Activated naive CD4-positive, alpha-beta T cell treated with anti-CD3 and anti-CD28 coated beads, Interleukin-2, amount 10 ng/mL, durations not matched to agents 7 days and 5 days (primary cell): ENCODE data around the gene CFAP299.

Source experiments
- CTCF ChIA-PET: fragments of 350-600 bp; sonication (Branson Sonifier 250); formaldehyde crosslinking; loops from one replicate; lab custom pipeline; 2021; ENCODE audit warnings: antibody characterized with exemption; lab: Charles Lee
- DNase-seq: peaks from one replicate; pipeline ENCODE4 v3.0.0-alpha.2; 2020
- H3K27ac Mint-ChIP-seq: one replicate; pipeline ENCODE4 v1.8.0; 2021; ENCODE audit warnings: mild to moderate bottlenecking, moderate library complexity, mixed read lengths
- H3K27me3 Mint-ChIP-seq: one replicate; pipeline ENCODE4 v1.8.0; 2021; ENCODE audit warnings: mild to moderate bottlenecking, mixed read lengths
- H3K36me3 Mint-ChIP-seq: one replicate; pipeline ENCODE4 v1.8.0; 2021; ENCODE audit warnings: mixed read lengths
- H3K4me1 Mint-ChIP-seq: one replicate; pipeline ENCODE4 v1.8.0; 2021; ENCODE audit warnings: mixed read lengths
- H3K4me3 Mint-ChIP-seq: one replicate; pipeline ENCODE4 v1.8.0; 2021; ENCODE audit warnings: mild to moderate bottlenecking, moderate library complexity, mixed read lengths
- H3K9me3 Mint-ChIP-seq: one replicate; pipeline ENCODE4 v1.8.0; 2021; ENCODE audit warnings: mixed read lengths

The CFAP299 gene

DNA sequence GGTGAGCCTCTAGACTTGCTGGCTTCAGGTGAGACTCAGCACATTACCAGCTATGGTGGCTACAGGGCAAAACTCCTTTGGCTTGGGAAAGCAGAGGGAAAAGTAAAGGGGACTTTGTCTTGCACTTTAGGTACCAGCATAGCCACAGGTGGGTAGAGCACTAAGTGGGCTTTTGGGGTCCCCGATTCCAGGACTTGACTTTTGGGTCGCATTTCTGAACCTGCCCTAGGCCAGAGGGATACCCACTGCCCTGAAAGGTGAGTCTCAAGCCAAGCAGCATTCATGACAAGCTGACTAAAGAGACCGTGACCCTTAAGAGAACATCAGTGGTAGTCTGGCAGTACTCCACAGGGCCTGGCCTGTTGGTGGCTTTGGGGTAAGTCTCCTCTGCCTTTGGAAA is 224.8 kb downstream of the CFAP299 start:
- H3K36me3 Mint-ChIP-seq = no peaks in the 10 kb centered on the region
- H3K27ac Mint-ChIP-seq = no peak overlapping the region
- H3K9me3 Mint-ChIP-seq = peaks cover 4% of the 10 kb centered on the region
- no peaks in the 10 kb centered on the region for H3K27me3 Mint-ChIP-seq
- no peak overlapping the region for H3K4me3 Mint-ChIP-seq
- no peaks in the 10 kb centered on the region for H3K4me1 Mint-ChIP-seq
- DNase-seq = no peak
- CTCF ChIA-PET = no interaction called here

- Mint-ChIP-seq H3K36me3 (no peaks in the 10 kb centered on the region), H3K4me1 (peaks cover 6% of the 10 kb centered on the region), H3K4me3 (no peak overlapping the region), H3K27me3 (no peaks in the 10 kb centered on the region), H3K27ac (no peak overlapping the region), H3K9me3 (no peaks in the 10 kb centered on the region)
- CTCF ChIA-PET = no interaction called here
- no peak for DNase-seq
Observed at GRCh38 chr4:80566203-80566872, 230.8 kb downstream of the CFAP299 start.

- H3K4me1 Mint-ChIP-seq = peaks cover 6% of the 10 kb centered on the region
- no peak overlapping the region for H3K27ac Mint-ChIP-seq
- H3K9me3 Mint-ChIP-seq = no peaks in the 10 kb centered on the region
- CTCF ChIA-PET = no interaction called here
- H3K27me3 Mint-ChIP-seq = no peaks in the 10 kb centered on the region
- H3K36me3 Mint-ChIP-seq = no peaks in the 10 kb centered on the region
- H3K4me3 Mint-ChIP-seq = no peak overlapping the region
- DNase-seq = no peak
Observed at GRCh38 chr4:80568891-80569290, 233.4 kb downstream of the CFAP299 start.

DNA sequence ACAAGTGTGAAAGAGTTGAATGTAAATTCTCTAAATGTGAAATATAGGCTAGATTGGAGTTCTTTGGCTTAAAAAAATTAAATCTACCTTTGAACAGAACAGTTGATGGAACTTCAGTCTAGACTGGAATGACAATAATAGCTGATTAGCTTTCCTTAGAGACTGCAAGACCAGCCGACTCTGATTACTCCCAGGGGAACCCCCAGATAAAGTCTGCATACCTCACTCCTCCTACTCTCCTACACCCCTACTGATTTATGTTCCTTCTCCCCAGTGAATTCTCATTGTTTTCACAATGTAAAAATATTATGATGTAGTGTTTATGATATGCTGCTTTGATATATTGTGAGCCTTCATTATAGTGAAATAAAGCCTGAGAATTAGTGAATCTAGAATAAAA is 241.3 kb downstream of the CFAP299 start:
- H3K9me3 Mint-ChIP-seq = no peaks in the 10 kb centered on the region
- no peaks in the 10 kb centered on the region for H3K4me1 Mint-ChIP-seq
- no peak for DNase-seq
- CTCF ChIA-PET = no interaction called here
- H3K27me3 Mint-ChIP-seq = no peaks in the 10 kb centered on the region
- no peaks in the 10 kb centered on the region for H3K36me3 Mint-ChIP-seq
- H3K27ac Mint-ChIP-seq = no peak overlapping the region
- H3K4me3 Mint-ChIP-seq = no peak overlapping the region

- Mint-ChIP-seq H3K4me1 (no peaks in the 10 kb centered on the region), H3K36me3 (no peaks in the 10 kb centered on the region), H3K27ac (no peak overlapping the region), H3K27me3 (no peaks in the 10 kb centered on the region), H3K9me3 (no peaks in the 10 kb centered on the region), H3K4me3 (no peak overlapping the region)
- CTCF ChIA-PET = no interaction called here
- DNase-seq = no peak
Observed at GRCh38 chr4:80578001-80578400, 242.5 kb downstream of the CFAP299 start.

DNA sequence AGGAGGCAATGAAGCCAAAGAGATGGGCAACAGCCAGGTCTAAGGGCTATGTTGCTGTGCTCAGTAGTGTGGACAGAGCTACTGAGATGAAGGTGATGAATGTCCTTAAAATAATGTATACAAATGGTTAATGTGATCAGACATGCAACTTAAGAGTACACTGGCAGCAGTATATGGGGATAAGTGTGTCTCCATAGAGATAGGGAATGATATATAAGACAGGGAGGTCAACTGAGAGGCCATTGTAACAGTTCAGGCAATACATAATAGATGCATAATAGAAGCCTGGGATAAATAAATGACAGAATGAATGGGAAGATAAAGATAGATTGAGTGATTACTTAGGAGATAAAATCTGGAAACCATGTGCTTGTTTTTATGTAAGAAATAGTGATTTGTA is 250.0 kb downstream of the CFAP299 start:
- Mint-ChIP-seq H3K4me3 (no peak overlapping the region), H3K27me3 (no peaks in the 10 kb centered on the region), H3K36me3 (no peaks in the 10 kb centered on the region), H3K9me3 (no peaks in the 10 kb centered on the region), H3K4me1 (no peaks in the 10 kb centered on the region), H3K27ac (no peak overlapping the region)
- CTCF ChIA-PET = no interaction called here
- no peak for DNase-seq

DNA sequence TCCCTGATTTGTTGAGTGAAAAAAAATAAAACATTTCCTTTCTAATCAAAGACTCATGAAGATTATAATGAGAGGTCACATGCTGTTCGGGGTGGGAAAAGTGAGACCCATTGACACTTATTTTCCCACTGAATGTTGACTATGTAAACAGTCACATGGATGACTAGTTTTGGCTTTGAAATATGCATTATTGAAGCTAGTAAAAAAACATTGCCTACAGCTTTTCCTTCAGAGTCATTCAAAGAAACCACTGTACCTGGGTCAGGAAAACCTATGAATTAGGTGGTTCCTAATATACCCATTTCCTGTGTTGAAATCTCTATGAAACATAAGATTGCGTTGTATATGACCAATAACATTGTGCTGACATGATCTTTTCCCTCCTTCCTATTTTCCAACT is 251.2 kb downstream of the CFAP299 start:
- Mint-ChIP-seq H3K4me1 (no peaks in the 10 kb centered on the region), H3K9me3 (no peaks in the 10 kb centered on the region), H3K4me3 (no peak overlapping the region), H3K27ac (no peak overlapping the region), H3K27me3 (no peaks in the 10 kb centered on the region), H3K36me3 (no peaks in the 10 kb centered on the region)
- no peak for DNase-seq
- CTCF ChIA-PET = no interaction called here

GRCh38 chr4:80587871-80588385 is 252.4 kb downstream of the CFAP299 start:
- Mint-ChIP-seq H3K36me3 (no peaks in the 10 kb centered on the region), H3K27ac (no peak overlapping the region), H3K4me3 (no peak overlapping the region), H3K27me3 (no peaks in the 10 kb centered on the region), H3K9me3 (no peaks in the 10 kb centered on the region), H3K4me1 (no peaks in the 10 kb centered on the region)
- DNase-seq = no peak
- CTCF ChIA-PET = no interaction called here

DNA sequence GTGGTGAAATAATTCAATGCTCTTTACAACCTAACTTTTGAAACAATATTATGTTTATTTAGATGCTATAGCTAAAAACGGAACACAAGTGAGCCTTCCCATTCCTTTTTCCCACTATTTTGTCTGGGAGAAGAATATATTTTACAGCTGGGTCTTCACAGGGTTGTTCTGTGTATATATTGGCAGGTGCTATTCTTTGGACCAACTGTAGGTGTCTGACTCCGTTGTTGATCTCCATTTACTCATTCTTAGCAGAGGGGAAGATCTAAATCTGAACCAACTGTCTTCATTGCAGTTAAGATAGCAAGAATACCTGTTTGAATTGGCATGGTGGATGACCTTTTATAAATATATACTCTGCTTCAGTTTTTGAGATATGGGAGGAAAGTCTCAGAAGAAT is 257.4 kb downstream of the CFAP299 start:
- DNase-seq = no peak
- no peak overlapping the region for H3K4me3 Mint-ChIP-seq
- H3K4me1 Mint-ChIP-seq = no peaks in the 10 kb centered on the region
- no peaks in the 10 kb centered on the region for H3K36me3 Mint-ChIP-seq
- H3K9me3 Mint-ChIP-seq = no peaks in the 10 kb centered on the region
- H3K27ac Mint-ChIP-seq = no peak overlapping the region
- CTCF ChIA-PET = no interaction called here
- no peaks in the 10 kb centered on the region for H3K27me3 Mint-ChIP-seq

DNA sequence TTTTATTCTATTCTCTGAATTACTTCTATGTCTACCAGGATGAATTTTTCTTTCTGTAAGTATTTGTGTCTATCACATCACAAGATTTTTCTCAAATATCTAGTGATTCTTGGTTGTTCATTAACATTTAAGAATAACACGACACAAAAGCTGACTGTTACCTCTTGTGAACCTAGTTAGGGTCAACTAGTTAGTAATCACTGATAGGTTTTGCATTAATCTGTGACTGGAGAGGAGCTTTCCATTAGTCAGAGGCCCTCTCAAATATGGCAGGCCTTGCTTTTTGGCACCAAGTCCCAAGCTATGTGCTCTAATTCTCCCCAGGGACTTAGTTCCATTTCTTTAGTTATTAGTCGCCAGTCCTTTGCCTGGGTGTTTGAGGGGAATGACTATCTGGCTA is 259.2 kb downstream of the CFAP299 start:
- CTCF ChIA-PET = interaction anchor here (0.8 kb wide), 1 partner anchor 10 kb away, joined by 3 read pairs; no protein-coding TSS in a partner anchor
- no peak overlapping the region for H3K4me3 Mint-ChIP-seq
- H3K9me3 Mint-ChIP-seq = no peaks in the 10 kb centered on the region
- H3K27ac Mint-ChIP-seq = no peak overlapping the region
- no peaks in the 10 kb centered on the region for H3K36me3 Mint-ChIP-seq
- no peak for DNase-seq
- H3K27me3 Mint-ChIP-seq = no peaks in the 10 kb centered on the region
- no peaks in the 10 kb centered on the region for H3K4me1 Mint-ChIP-seq

- CTCF ChIA-PET = no interaction called here
- no peaks in the 10 kb centered on the region for H3K36me3 Mint-ChIP-seq
- H3K27ac Mint-ChIP-seq = no peak overlapping the region
- no peak for DNase-seq
- no peak overlapping the region for H3K4me3 Mint-ChIP-seq
- no peaks in the 10 kb centered on the region for H3K9me3 Mint-ChIP-seq
- H3K27me3 Mint-ChIP-seq = no peaks in the 10 kb centered on the region
- H3K4me1 Mint-ChIP-seq = no peaks in the 10 kb centered on the region
Observed at GRCh38 chr4:80608281-80608980, 272.9 kb downstream of the CFAP299 start.

- Mint-ChIP-seq H3K27me3 (no peaks in the 10 kb centered on the region), H3K9me3 (no peaks in the 10 kb centered on the region), H3K4me3 (no peak overlapping the region), H3K27ac (no peak overlapping the region), H3K36me3 (no peaks in the 10 kb centered on the region), H3K4me1 (no peaks in the 10 kb centered on the region)
- CTCF ChIA-PET = no interaction called here
- DNase-seq = no peak
Observed at GRCh38 chr4:80610199-80610598, 274.7 kb downstream of the CFAP299 start.

DNA sequence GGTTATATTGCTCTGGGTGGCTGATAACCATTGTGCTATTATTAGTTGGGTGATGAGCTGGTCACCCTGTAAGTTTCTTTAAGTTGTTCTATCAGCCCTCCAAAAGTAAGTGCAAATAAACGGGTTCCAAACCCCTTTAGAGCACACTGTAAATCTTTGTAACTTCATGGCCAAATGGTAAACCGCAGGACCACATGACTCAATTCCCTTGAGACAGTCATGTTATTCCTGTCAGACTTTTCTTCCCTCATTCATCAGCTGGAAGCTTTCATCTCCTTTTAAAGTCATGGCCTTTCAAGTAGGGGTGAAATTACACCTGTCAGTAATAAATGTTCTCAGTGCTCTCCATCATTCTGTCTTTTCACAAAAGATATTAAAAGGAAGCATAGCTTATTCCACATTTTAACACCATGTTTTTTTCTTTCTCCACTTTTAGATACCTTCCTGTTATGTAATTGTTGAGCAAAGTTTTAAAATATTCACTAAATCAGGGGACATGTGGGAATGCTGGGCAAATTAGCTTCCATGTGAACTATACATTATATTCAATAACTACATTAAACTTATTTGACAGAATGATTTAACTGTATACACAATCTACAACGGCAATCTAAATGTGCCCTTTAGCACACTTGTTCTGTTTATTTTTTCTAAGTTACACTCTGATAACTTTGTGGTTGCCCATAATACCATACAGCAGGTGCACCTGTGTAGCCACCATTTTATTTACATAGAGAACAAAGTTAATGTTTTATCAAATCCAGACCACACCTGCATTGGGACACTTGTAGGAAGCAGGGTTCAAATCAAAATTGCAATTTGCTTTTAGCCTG is 275.5 kb downstream of the CFAP299 start:
- no peaks in the 10 kb centered on the region for H3K36me3 Mint-ChIP-seq
- H3K27me3 Mint-ChIP-seq = no peaks in the 10 kb centered on the region
- no peaks in the 10 kb centered on the region for H3K9me3 Mint-ChIP-seq
- no peak overlapping the region for H3K4me3 Mint-ChIP-seq
- no peak overlapping the region for H3K27ac Mint-ChIP-seq
- CTCF ChIA-PET = no interaction called here
- H3K4me1 Mint-ChIP-seq = no peaks in the 10 kb centered on the region
- DNase-seq = no peak

- CTCF ChIA-PET = no interaction called here
- Mint-ChIP-seq H3K27me3 (no peaks in the 10 kb centered on the region), H3K4me3 (no peak overlapping the region)
Observed at GRCh38 chr4:80611678-80611979, 276.1 kb downstream of the CFAP299 start.

GRCh38 chr4:80613470-80613869 is 277.9 kb downstream of the CFAP299 start:
- Mint-ChIP-seq H3K4me3 (no peak overlapping the region), H3K27ac (no peak overlapping the region), H3K9me3 (no peaks in the 10 kb centered on the region), H3K4me1 (no peaks in the 10 kb centered on the region), H3K36me3 (no peaks in the 10 kb centered on the region), H3K27me3 (no peaks in the 10 kb centered on the region)
- CTCF ChIA-PET = no interaction called here
- no peak for DNase-seq

More at GRCh38 chr4:80611678-80611979, 276.1 kb downstream of the CFAP299 start:
- no peaks in the 10 kb centered on the region for H3K4me1 Mint-ChIP-seq
- H3K27ac Mint-ChIP-seq = no peak overlapping the region
- no peak for DNase-seq
- H3K36me3 Mint-ChIP-seq = no peaks in the 10 kb centered on the region
- no peaks in the 10 kb centered on the region for H3K9me3 Mint-ChIP-seq
